Adrenal gland (tissue), 12 donors: ENCODE data around the gene PDZRN3. TPM values are rescaled to one million over a fixed set of nuclear protein-coding genes. Genes with fewer than 3 reads are reported as not detected.

Experiments used
- DNase-seq, 7 donors: peaks; one replicate each; pipeline ENCODE4 v3.0.0-alpha.2; 2019 to 2020
- H3K27ac ChIP-seq, 5 donors: fragments of 200-600 bp; sonication (generic) in 4 of 5; 1 replicate in 3 of 5; 2 replicates in 2 of 5; pipeline versions ENCODE4 v1.5.1 to v1.8.0; 2016 to 2020; ENCODE audit warnings: mild to moderate bottlenecking in 1 of 5
- H3K27me3 ChIP-seq: fragments of 200-600 bp; 2 replicates; pipeline ENCODE4 v1.8.0; 2021
- H3K36me3 ChIP-seq, 2 donors: fragments of 200-600 bp; replicated peaks in 1 of 2; 1 replicate in 1 of 2; 2 replicates in 1 of 2; pipeline versions ENCODE4 v1.5.1 to v1.8.0; 2018 to 2022
- H3K4me1 ChIP-seq, 2 donors: fragments of 200-600 bp; replicated peaks in 1 of 2; 1 replicate in 1 of 2; 2 replicates in 1 of 2; pipeline versions ENCODE4 v1.5.1 to v1.8.0; 2018 to 2021
- H3K4me3 ChIP-seq, 4 donors: fragments of 200-600 bp; sonication (generic) in 3 of 4; one replicate each; pipeline ENCODE4 v1.5.1; 2016 to 2018
- H3K9me3 ChIP-seq, 3 donors: fragments of 200-600 bp; sonication (generic) in 1 of 3; replicated peaks in 1 of 3; 1 replicate in 2 of 3; 2 replicates in 1 of 3; pipeline versions ENCODE4 v1.5.1 to v1.8.0; 2016 to 2021
- POLR2A ChIP-seq, 2 donors: fragments of 450-650 bp; IDR thresholded peaks; one replicate each; pipeline ENCODE4 v1.6.1; 2017; ENCODE audit warnings: antibody characterized with exemption in 2 of 2, mild to moderate bottlenecking in 2 of 2, moderate library complexity in 1 of 2
- WGBS, 4 donors: extraction: QIAGEN DNeasy Blood & Tissue Kit in 2 of 4; methylation state at CpG; one replicate each; pipeline versions ENCODE4 v1.1.5 to v1.1.7; 2013 to 2017; 5-methylcytosine and 5-hydroxymethylcytosine counted together
- intact Hi-C, 2 donors: fragments of 100-400 bp; cut with DNase I; formaldehyde crosslinking; loops; one replicate each; pipeline versions ENCODE4 v1.14.1 to v1.15.0; 2022 to 2023
- polyA plus RNA-seq, 3 donors: library from polyadenylated mRNA; stranded (reverse); fragments of 200-250 nt in 2 of 3; fragments of 350-450 nt in 1 of 3; fragmentation: Illumina TruSeq in 1 of 3; extraction: RNeasy Lipid Tissue Mini Kit (QIAGEN cat#74804) in 1 of 3; gene quantifications; one replicate each; pipeline ENCODE4 v1.2.3, GENCODE V29; 2013 to 2014
- total RNA-seq, 9 donors: library from RNA; depleted of rRNA in 4 of 9; stranded (reverse); fragments of >200 nt in 4 of 9; fragments of 120-200 nt in 1 of 9; fragmentation: NEBNext Ultra II Directional in 1 of 9; extraction: Animal tissue kit (Norgen Biotek cat#: 25700) in 1 of 9; gene quantifications; one replicate each; pipeline versions ENCODE4 v1.1.0 to v1.2.4, GENCODE V29; 2013 to 2023
- TF ChIP-seq, protein P1 (sequence below), 6 experiments: fragments of 450-650 bp in 4 of 6; fragments of 200-600 bp in 2 of 6; sonication (generic) in 1 of 6; IDR thresholded peaks; 1 replicate in 5 of 6; 2 replicates in 1 of 6; pipeline versions ENCODE4 v1.5.1 to v1.8.0; 2016 to 2021; ENCODE audit warnings: antibody characterized with exemption in 6 of 6, mild to moderate bottlenecking in 2 of 6, moderate library complexity in 1 of 6
- donor health status: healthy with polysubstance abuse.
- donor health status: Bipolar disorder and iron deficiency.
- donor health status: DM: yes; HTN: yes; CAD: no.
- donor health status: DM: no; HTN: no; CAD: no.
- donor health status: DM: no; HTN: no; CAD: no.
- donor health status: DM: yes; HTN: yes; CAD: no.

Gene PDZRN3
- total and polyA plus RNA-seq, 12 donors: 11.5 to 126 (median 64.1) TPM

DNA sequence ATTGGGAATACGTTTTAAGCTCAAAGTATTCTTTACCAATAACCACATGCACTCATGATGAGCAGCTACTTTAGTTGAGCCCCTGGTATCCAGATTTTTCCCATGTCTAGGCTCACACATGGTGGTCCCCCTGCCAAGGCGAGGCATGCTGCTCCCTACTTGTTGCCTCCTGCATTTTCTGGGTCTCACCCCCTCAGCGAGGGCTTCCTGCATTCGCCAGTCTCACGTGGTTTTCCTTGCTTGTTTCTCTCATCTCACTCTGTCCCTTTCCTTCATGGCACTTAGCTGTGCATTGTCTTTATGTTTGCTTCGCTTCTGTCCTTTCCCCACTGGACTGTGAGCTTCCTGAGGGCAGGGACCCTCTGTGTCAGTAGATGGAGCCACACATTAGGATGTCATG is 99.2 kb downstream of the PDZRN3 start:
- Histone ChIP-seq H3K4me1 (peaks cover 10 to 11% of the 10 kb centered on the region in 2 donors), H3K36me3 (no peaks in the 10 kb centered on the region), H3K27me3 (no peaks in the 10 kb centered on the region), H3K9me3 (peaks cover 0 to 5% (median 0%) of the 10 kb centered on the region in 3 donors), H3K27ac (no peak overlapping the region), H3K4me3 (no peak overlapping the region)
- 87 to 93% (median 90%) methylated on average over 6 of the region's 6 CpGs for WGBS, 4 donors
- no peak for TF ChIP-seq POLR2A (IDR thresholded peaks at IDR 0.05)
- TF ChIP-seq, protein P1, sequence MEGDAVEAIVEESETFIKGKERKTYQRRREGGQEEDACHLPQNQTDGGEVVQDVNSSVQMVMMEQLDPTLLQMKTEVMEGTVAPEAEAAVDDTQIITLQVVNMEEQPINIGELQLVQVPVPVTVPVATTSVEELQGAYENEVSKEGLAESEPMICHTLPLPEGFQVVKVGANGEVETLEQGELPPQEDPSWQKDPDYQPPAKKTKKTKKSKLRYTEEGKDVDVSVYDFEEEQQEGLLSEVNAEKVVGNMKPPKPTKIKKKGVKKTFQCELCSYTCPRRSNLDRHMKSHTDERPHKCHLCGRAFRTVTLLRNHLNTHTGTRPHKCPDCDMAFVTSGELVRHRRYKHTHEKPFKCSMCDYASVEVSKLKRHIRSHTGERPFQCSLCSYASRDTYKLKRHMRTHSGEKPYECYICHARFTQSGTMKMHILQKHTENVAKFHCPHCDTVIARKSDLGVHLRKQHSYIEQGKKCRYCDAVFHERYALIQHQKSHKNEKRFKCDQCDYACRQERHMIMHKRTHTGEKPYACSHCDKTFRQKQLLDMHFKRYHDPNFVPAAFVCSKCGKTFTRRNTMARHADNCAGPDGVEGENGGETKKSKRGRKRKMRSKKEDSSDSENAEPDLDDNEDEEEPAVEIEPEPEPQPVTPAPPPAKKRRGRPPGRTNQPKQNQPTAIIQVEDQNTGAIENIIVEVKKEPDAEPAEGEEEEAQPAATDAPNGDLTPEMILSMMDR (IDR thresholded peaks at IDR 0.05): no peak
- DNase-seq: no peak
- intact Hi-C loops: no loop called here

DNA sequence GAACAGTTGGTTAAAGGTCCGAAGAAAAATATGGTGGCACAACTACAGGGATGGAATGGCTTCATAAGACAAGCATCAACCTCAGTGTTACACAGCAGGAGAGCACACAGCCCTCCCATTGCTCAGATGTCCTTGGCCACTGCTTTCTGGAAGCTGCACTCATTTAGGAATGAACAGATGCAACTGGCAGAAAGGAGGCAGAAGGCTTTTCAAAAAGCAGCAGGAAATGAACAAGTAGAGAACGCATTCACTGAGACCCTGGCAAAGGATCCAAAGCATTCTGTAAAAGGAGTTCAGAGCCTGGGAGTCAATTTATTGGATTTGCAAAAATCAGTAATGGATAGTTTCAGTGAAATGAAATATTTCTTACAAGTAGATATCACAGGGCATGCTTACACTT is 101.1 kb downstream of the PDZRN3 start:
- peaks cover 10 to 11% of the 10 kb centered on the region in 2 donors for H3K4me1 ChIP-seq
- H3K27ac ChIP-seq: peak overlapping the region in 2 of 5 donors; percentile 10 to 47
- TF ChIP-seq, protein P1 (IDR thresholded peaks at IDR 0.05): no peak
- TF ChIP-seq POLR2A (IDR thresholded peaks at IDR 0.05): no peak
- DNase-seq: no peak
- 51 to 58% (median 53%) methylated on average over 2 of the region's 2 CpGs for WGBS, 4 donors
- intact Hi-C loops: no loop called here
- H3K36me3 ChIP-seq: no peaks in the 10 kb centered on the region
- H3K4me3 ChIP-seq: no peak overlapping the region
- H3K27me3 ChIP-seq: no peaks in the 10 kb centered on the region
- peaks cover 0 to 5% (median 0%) of the 10 kb centered on the region in 3 donors for H3K9me3 ChIP-seq

DNA sequence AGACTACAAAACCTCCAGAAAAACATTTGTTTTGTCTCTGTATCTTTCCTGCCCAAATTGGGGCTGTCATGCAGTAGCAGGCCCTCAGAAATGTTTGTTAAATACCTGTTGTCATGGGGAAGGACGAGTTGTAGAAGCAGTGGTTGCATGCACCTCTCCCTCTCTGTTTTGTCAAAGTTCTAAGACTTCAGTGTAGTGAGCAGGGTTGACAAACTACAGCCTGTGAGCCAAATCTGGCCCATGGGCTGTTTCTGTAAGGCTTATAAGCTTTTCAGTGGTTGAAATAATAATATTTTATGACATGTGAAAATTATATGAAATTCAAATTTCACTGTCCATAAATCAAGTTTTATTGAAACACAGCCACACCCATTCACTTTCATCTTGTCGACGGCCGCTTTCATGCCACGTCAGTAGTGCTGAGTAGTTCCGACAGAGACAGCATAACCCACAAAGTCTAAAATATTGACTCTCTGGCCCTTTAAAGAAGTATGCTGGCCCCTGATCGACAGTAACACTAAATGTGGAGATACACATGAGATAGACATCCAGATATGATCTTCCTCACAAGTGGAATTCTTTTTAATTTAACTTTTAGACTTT is 102.9 kb downstream of the PDZRN3 start:
- peaks cover 10 to 11% of the 10 kb centered on the region in 2 donors for H3K4me1 ChIP-seq
- WGBS, 4 donors: 82 to 84% (median 83%) methylated on average over 7 of the region's 7 CpGs
- no peak for TF ChIP-seq POLR2A (IDR thresholded peaks at IDR 0.05)
- TF ChIP-seq, protein P1 (IDR thresholded peaks at IDR 0.05): no peak
- intact Hi-C loops: no loop called here
- H3K4me3 ChIP-seq: no peak overlapping the region
- H3K36me3 ChIP-seq: no peaks in the 10 kb centered on the region
- no peaks in the 10 kb centered on the region for H3K27me3 ChIP-seq
- DNase-seq: no peak
- H3K9me3 ChIP-seq: peaks cover 0 to 5% (median 0%) of the 10 kb centered on the region in 3 donors
- H3K27ac ChIP-seq: no peak overlapping the region

DNA sequence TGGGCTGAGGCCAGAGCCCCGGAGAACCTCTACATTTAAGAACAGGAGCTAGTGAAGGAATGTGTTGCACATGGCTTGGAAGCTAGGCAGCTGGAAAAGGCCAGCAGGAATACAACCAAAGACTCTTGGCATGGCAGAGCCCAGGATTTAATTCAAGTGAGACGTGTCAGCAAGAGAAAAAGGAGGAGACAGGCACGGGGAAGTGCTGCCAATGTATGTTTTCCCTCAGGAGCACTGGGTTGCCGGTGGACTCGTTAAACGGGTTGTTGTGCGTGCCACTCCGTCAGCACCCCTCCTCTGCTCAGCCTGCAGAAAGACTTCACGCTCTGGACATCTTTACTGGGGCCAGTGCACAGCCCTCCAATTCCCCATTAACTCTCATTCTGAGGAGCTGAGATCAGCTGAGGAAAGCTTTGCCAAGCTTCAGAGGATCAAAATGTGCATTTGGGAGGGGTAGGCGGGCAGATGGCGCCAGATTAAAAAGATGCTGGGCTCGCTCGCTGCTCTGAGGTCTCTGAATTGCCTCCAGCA is 103.7 kb downstream of the PDZRN3 start:
- TF ChIP-seq POLR2A (IDR thresholded peaks at IDR 0.05): no peak
- TF ChIP-seq, protein P1 (IDR thresholded peaks at IDR 0.05): no peak
- peaks cover 0 to 5% (median 0%) of the 10 kb centered on the region in 3 donors for H3K9me3 ChIP-seq
- H3K27me3 ChIP-seq: no peaks in the 10 kb centered on the region
- 79 to 89% (median 87%) methylated on average over 13 of the region's 13 CpGs for WGBS, 4 donors
- H3K27ac ChIP-seq: no peak overlapping the region
- DNase-seq: no peak
- intact Hi-C loops: no loop called here
- H3K36me3 ChIP-seq: no peaks in the 10 kb centered on the region
- no peak overlapping the region for H3K4me3 ChIP-seq
- H3K4me1 ChIP-seq: peaks cover 10 to 11% of the 10 kb centered on the region in 2 donors
